Stimulated activated naive CD4-positive, alpha-beta T cell treated with Interleukin-2 at 50 U/mL for 16 hours (primary cell): ENCODE data around the gene RNF183.
"Not testable (repeated sequence)": the region's sequence is repeated elsewhere in the genome, so short reads cannot be mapped to it uniquely, and the experiment has no call there.

ENCODE experiments used
- DNase-seq: peaks from one replicate; lab custom pipeline; 2025; lab: John Stamatoyannopoulos, UW

Gene RNF183

DNA sequence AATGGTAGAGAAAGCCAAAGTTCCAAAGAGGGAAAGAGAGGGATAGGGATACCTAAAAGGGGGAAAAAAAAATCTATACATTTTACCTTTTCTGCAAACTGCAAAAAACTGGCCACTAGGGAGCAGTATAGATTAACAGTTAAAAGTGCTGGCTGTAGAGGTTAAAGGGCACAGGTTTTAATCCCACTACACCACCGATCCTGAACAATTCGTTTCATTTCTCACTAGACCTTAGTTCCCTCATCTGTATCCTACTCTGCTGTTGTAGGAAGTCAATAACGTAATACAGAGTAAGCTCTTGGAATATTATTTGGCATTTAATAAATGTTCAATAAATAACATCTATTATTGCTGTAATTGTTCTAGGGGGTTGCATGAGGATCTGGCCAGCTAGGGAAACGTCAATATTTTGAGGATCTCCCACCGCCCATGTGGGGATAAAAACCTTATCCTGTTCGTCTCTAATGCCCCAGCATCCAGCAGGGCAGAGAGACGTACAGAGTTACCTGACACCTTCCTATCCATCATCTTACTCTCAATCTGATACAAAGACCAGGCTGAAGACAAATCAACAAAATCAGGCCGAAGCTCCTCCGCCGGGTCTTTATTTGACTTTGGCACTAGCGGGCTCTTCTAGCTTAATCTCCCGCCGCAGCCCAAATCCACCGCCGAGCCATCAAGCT, 28.6 kb downstream of the RNF183 start:
- DNase-seq = no peak

DNA sequence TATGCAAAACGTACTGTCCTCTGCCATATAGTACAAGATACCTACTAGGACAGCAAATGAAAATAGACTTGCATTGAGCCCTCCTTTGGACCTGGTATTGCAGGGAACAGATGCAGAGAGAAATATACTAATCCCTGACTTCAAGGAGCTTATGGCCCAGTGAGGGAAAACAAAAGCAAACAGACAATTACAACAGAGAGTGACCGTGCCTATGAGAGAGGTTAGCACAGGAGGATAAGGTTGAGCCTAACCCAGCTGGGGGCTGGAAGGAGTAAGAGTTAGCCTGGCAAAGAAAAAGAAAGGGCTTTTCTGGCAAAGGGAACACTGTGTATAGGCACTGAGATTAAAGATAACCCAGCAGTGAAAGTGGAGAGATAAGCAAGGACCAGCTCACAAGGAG, 33.3 kb downstream of the RNF183 start:
- DNase-seq = no peak

DNA sequence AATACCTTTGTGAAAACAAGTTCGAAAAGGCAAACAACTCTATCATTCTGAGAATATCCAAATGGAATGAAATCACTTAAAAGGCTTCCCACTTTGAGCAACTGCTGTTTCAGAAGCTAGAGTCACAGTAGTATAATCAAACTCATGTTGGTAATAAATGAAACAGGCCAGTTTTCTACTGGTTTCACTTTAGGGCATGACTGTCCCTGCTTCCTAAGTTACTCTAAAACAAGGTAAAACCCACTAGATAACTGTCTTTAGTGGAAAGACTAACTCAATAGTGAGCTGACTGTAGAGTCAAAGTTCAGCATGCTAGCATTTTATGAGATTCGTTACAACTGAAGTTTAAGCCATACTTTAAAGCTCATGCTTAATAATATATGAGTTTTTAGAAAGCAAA, 33.8 kb downstream of the RNF183 start:
- no peak for DNase-seq

DNA sequence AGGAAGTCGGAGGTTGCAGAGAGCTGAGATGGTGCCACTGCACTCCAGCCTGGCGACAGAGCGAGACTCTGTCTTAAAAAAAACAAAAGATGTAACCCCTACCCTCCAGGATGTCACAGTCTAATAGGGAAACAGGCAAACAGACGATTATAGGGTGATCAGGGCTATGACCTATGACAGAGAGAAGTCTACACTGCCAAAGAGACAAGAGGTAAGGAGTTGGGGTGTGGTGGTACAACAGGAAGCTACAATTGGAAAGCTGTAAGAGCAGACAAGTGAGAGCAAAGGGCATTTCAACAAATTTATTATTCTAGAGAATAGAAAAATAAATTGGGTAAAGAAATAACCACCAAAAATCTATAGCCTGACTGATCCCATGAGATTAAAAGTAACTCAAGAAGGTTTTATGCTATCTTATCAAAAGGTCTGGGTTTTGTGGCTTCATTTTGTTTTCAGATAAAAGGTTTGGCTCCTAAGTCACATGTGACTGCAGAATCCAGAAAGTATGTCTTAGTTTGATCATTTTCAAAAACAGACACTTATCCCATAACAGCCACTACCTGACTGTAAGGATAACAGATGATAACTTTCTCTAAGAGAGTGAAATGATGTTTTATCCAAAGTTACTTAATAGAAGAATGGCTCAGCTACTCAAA, 35.1 kb downstream of the RNF183 start:
- no peak for DNase-seq

DNA sequence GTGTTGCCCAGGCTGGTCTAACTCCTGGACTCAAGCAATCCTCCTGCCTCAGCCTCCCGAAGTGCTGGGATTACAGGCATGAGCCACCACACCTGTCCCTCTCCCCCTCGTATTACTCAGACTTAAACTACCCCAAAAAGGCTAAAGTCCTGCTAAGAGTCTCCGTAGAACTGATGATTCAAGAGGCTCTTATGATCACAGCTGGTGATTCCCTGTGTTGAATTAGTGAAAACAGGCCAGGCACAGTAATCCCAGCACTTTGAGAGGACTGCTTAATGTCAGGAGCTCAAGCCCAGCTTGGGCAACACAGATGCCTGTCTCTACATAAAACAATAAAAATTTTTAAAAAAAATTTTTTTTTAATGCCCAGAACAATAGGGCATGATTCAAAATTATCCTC, 37.0 kb downstream of the RNF183 start:
- DNase-seq = no peak

DNA sequence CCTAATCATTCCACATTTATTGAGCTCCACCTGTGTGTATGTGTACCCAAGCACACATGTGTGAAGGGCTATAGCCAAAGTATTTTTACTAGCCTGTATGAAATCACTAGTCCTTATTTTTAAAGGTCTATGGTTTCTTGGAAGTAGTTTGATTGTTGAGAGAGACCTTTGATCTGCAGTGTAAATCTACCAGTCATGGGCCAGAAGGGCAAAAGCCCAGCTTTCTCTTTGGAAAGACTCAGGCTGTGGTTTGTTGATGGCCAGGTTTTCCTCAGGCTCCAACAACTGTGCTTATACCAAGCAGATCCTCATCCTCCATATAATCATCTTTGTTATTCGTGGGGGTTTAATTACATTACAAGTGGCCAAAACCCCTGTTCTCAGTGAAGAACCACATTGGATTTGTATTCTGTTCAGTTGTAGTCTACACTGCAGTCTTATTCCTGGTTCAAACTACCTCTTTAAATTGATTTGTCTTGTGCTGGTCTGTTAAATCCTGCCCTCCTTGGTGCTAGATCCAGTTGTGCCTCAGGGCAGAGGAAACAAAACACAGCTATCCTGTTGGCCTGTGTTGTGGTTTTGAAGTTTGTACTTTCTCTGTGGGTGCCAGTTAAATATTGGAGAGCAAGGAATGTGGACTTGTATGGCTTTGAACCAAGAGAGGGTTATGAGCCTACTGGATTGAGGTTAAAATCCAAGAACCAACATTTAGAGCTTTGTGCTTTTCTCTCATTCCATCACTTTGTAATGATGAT, 41.1 kb downstream of the RNF183 start:
- no peak for DNase-seq

DNA sequence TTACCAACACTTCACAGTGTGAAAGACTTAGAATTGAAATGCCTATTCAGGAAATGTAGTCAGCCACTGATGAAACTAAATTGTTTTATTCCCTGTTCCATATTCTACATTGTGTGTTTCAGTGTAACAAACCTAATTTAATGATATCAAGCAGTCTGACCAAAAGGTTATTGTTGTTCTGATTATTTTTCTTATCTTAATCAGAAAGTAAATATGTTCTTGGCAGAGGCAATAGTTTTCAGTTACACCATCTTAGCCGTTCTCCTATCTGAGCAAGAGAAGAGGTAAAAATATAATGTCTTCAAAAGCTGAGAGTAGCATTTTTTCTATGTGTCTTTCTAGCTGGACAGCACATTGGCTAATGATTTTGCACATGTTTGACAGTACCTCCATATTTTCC, 44.9 kb downstream of the RNF183 start:
- no peak for DNase-seq

DNA sequence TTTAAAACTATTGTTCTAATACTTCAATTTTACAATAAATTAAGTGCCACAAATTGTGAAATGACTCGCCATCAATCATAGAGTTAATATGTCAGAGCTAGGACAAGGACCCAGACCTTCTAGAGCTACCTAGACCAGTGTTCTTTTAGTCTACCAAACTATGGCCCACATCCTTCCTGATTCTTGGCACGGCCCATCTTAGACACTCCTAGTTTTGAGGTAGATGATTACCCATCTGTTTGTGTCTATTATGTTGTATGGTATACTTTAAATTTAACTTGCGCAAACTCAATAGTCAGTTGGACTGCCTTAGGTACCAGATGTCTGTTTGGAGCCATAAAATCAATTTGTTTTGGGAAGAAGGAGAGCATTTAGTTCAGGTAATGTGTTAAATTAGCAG, 45.3 kb downstream of the RNF183 start:
- DNase-seq = no peak

DNA sequence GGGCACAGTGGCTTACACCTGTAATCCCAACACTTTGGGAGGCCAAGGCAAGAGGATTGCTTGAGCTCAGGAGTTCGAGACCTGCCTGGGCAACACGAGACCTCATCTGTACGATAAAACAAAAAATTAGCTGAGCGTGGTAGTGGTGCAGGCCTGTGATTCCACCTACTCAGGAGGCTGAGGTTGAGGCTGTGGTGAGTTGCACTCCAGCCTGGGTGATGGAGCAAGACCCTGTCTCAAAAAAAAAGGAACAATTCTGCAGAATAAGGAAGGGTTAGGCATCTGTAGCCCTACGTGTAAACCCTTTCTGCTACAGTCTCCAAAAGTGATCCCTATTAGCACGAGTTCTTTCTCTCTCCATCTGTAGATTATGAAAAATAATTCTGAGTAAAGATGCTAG, 47.7 kb downstream of the RNF183 start:
- DNase-seq = no peak

DNA sequence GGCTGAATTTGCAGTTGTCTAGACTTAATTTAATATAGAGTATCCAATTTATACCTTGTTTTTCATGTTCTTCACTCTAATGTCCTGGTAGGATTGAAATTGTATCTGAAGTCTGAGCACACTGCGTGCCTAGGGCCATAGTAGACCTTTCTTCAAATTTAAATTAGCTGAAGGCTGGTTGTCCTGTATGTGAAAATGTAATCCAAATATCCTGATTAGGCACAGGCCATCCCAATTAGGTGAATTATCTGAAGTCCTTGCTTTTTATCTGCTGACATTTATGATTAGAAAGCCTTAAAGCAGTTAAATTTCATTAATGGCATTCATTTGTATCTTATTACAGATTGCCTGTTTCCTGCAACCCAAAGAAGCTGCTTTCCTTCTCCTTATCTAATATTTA, 48.2 kb downstream of the RNF183 start:
- DNase-seq = no peak

DNA sequence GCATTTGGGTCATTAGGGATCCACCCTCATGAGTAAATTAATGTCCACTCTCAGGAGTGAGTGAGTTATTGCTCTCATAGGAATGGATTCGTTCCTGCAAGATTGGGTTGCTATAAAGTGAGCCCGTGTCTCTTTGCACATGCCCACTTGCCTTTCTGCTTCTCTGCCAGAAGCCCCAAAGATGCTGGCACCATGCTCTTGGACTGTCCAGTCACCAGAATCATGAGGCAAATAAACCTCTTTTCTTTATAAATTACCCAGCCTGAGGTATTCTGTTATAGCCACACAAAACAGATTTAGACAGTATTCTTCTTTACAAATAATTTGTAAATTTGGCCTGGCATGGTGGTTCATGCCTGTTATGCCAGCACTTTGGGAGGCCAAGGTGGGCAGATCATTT, 52.4 kb downstream of the RNF183 start:
- DNase-seq = no peak

DNA sequence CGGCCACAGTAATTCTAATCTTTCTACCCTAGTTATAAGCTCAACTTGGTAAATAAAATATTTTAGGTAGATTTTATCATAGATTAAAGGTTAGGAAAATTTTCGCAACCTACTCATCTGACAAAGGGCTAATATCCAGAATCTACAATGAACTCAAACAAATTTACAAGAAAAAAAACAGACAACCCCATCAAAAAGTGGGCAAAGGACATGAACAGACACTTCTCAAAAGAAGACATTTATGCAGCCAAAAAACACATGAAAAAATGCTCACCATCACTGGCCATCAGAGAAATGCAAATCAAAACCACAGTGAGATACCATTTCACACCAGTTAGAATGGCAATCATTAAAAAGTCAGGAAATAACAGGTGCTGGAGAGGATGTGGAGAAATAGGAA, 53.5 kb downstream of the RNF183 start:
- DNase-seq = not testable (repeated sequence)

DNA sequence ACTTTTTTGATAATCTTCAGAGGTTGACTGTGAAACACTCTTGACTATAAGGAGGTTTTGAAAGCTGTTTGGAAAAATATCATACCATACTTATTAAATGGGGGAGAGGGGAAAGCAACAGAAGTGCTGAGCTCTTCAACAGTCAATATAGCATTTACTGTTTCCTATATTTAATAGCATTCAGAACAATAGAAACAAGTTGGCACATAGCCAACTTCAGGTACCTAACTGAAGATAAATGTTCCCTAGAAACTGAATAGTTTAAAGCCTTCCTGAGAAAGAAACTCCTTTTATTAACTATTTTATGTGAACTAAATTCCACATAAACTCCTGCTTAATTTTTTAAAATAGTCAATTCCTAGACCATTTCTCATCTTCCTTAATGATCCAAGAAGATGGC, 55.5 kb downstream of the RNF183 start:
- DNase-seq = no peak
